Measurements from ENCODE around the gene HCFC1R1.
"Not testable (repeated sequence)": the region's sequence is repeated elsewhere in the genome, so short reads cannot be mapped to it uniquely, and the experiment has no call there.

The HCFC1R1 gene, protein sequence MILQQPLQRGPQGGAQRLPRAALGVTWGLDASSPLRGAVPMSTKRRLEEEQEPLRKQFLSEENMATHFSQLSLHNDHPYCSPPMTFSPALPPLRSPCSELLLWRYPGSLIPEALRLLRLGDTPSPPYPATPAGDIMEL

DNA sequence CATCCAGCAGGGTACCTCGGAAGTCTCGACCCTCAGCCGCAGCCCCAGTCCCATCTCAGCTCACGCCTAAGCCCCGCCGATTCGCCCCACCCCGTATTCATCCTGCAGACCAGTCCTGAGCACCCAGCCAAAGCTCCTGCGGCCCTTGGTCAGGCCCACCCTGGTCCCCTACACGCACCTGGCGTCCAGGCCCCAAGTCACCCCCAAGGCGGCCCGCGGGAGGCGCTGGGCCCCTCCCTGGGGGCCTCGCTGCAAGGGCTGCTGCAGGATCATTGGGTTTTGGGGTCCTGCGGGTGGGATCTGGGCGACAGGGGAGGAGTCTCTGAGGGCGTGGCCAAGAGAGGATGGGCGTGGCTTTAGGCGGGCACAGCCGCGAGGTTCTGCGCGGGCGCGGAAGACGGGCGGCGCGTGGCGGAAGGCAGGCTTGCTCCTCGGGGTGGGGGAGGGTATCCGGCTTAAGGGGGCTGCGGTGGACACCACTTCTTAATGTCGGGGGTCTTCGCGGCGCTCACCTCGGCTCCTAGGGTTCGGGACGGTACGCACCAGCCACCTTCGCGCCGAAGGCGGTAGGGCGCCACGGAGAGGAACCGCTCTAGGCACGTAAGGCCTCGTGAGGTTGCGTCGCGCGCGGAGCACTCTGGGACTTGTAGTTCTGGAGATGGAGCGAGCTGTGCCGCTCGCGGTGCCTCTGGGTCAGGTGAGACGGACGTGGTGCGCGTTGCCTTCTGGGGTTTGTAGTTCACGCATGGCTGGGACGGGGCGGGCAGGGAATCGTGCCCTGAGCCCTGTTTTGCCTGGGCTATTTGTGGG lies at the start of gene HCFC1R1, which contains the start of gene THOC6:
HCFC1R1 (minus strand) TSS at position 274 of the 810 bp plus-strand sequence; CDS start at position 273, 1 bp downstream.
THOC6 (plus strand) TSS at position 367 of the 810 bp plus-strand sequence; CDS start at position 659, 292 bp downstream.
- DNase-seq (ENCODE audit: extremely low read depth in 1 of 2, low read depth in 1 of 2): peak; percentile 88 to 91

DNA sequence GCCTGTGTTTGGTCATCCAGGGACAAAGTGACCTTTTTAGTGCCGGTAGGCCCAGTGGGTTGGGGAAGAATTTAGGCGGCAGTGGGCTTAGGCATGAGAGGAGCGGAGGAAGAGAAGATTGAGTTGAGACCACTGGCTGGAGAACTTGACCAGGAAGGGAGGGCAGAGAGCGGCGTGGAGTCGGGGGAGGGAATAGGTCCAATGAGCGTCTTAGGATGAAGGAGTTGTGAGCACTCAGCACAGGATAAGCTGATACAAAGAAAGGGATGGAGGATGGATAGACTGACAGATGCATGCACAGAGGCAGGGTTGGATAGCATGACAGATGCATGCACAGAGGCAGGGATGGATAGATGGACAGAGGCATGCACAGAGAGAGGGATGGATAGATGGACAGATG lies 49.7 kb upstream of the HCFC1R1 start:
- DNase-seq (ENCODE audit: extremely low read depth in 1 of 2, low read depth in 1 of 2): no peak

DNA sequence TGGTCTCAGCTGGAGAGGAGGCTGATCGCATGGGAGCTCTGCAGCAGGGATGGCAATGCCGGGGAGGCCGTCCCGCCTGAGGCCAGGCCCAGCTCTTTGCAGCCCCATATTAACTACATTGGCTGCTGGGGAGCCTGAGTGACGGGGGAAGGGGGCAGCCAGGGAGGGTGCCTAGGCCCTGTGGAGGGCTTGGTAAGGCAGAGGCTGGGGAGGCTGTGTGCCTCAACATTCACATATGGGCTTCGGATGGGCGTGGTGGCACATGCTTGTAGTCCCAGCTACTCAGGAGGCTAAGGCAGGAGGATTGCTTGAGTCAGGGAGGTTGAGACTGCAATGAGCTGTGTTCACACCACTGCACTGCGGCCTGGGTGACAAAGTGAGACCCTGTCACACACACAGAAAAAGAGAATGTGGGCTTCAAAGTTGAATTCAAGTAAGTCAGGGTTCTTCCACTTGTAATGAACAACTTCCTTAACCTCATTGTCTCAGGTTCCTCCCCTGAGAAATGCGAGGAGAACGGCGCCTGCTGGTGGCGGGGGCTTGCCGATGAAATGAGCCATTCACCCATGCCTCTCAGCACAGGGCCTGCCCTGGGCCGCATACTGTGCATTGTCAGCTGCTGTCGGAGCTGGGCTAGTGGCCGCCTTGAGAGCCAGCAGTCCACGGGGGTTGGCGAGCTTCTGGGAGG lies 49.0 kb upstream of the HCFC1R1 start:
- DNase-seq (ENCODE audit: extremely low read depth in 1 of 2, low read depth in 1 of 2): not testable (repeated sequence)

DNA sequence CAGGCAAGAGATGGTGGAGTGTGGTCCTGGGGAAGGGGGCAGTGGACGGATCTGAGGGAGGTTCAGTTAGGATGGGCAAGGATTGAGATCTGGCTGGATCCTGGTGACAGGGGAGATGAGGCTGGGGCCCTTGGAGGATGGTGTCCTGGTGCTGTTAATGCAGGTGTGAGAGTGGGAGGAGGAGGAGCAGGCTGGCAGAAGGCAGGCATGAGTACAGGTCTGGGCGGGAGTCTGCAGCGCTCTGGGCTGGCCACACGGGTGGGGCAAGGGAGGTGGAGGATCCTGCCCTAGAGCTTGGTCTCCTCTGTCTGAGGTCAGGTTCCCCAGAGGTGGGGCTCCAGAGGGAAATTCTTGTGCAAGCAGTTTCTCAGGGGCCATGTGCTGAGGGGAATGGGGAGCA lies 48.4 kb upstream of the HCFC1R1 start:
- DNase-seq (ENCODE audit: extremely low read depth in 1 of 2, low read depth in 1 of 2): not testable (repeated sequence)

DNA sequence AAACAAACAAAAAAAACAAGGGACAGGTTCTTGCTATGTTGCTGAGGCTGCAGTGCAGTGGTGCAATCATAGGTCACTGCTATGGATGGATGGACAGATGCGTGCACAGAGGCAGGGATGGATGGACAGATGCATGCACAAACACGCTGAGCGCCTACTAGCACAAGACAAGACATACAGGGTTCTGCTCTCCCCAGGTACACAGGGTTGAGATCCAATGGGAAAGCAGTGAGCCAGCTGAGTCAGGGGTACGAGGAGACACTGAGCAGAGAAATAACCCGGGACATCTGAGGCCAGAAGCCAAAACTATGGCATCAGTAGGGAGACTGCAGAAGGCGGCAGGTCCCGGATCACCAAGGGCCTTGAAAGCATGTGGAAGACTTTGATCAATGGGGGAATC lies 47.9 kb upstream of the HCFC1R1 start:
- no peak for DNase-seq (ENCODE audit: extremely low read depth in 1 of 2, low read depth in 1 of 2)

DNA sequence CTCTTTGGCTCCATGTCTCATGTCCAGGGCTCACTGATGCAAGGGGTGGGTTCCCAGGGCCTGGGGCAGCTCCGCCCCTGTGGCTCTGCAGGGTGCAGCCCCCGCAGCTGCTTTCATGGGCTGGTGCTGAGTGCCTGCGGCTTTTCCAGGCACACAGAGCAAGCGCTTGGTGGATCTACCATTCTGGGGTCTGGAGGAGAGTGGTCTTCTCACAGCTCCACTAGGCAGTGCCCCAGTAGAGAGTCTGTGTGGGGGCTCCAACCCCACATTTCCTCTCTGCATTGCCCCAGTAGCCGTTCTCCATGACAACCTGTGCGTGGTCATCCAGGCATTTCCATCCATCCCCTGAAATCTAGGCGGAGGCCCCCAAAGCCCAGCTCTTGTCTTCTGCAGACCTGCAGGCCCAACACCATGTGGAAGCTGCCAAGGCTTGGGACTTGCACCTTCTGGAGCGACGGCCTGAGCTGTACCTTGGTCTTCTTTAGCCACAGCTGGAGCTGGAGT lies 46.9 kb upstream of the HCFC1R1 start:
- DNase-seq (ENCODE audit: extremely low read depth in 1 of 2, low read depth in 1 of 2): no peak

DNA sequence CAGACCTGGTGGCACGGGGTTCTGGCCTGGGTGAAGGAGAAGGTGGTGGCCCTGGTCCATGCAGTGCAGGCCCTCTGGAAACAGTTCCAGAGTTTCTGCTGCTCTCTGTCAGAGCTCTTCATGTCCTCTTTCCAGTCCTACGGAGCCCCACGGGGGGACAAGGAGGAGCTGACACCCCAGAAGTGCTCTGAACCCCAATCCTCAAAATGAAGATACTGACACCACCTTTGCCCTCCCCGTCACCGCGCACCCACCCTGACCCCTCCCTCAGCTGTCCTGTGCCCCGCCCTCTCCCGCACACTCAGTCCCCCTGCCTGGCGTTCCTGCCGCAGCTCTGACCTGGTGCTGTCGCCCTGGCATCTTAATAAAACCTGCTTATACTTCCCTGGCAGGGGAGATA lies 45.4 kb upstream of the HCFC1R1 start:
- not testable (repeated sequence) for DNase-seq (ENCODE audit: extremely low read depth in 1 of 2, low read depth in 1 of 2)

DNA sequence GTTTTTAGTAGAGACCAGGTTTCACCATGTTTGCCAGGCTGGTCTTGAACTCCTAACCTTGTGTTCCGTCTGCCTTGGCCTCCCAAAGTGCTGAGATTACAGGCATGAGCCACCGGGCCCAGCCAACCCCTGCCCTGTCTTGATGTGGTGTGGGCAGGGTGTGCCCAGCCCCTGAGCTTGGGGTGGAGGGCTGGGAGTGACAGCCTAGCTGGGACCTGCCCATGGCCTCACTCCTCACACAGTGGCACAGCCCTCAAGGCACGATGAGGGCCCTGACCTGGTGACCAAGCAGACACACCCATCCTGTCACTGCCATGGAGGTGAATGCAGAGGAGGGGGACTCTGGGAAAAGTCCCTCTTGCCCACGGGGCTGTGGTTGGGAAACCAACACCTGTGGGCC lies 44.7 kb upstream of the HCFC1R1 start:
- DNase-seq (ENCODE audit: extremely low read depth in 1 of 2, low read depth in 1 of 2): no peak

DNA sequence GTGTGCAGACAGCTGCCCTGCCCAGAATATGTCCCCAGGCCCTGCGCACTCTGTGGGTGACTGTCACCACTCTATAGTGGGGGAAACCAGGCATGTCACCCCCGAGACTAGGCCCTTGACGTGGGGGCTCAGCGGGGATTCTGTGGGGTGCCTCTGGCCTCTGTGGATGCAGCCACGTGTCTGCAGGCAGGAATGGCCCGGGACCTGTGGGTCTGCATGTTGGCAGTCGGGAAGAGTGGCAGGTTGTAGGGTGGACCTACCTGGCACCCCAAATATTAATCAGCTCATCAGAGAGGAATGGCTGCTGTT lies 42.7 kb upstream of the HCFC1R1 start:
- DNase-seq (ENCODE audit: extremely low read depth in 1 of 2, low read depth in 1 of 2): no peak

DNA sequence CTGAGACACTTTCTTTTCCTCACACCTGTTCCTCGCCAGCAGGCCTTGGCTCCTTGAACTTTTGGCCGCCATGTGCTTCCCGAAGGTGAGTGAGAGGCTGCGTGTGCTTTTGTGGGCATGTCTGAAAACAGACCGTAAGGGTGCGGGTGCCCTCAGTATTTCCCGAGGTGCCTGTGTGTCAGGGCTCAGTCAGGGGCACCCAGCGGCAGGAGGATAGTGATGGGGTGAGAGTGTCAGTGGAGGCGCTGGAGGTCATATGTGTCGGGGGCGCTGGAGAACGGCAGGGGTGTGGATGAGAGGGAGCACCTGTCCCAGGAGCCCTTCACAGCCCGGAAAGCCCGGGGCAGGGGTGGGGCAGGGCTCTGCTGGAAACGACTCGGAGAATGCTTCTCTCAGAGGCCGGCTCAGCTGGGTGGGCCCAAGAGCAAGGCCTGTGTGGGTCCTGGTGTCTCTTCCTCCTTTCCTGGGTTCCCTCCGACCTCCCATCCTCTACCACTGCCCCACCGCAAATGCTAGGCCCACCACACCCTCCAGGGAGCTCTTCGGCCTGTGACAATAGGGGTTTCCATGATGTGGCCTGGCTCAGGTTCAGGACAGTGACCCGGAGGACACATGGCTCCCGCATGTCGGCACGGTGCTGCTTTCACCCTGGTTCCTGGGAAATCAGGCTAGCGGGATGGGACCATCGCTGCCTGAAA lies 42.1 kb upstream of the HCFC1R1 start:
- no peak for DNase-seq (ENCODE audit: extremely low read depth in 1 of 2, low read depth in 1 of 2)

DNA sequence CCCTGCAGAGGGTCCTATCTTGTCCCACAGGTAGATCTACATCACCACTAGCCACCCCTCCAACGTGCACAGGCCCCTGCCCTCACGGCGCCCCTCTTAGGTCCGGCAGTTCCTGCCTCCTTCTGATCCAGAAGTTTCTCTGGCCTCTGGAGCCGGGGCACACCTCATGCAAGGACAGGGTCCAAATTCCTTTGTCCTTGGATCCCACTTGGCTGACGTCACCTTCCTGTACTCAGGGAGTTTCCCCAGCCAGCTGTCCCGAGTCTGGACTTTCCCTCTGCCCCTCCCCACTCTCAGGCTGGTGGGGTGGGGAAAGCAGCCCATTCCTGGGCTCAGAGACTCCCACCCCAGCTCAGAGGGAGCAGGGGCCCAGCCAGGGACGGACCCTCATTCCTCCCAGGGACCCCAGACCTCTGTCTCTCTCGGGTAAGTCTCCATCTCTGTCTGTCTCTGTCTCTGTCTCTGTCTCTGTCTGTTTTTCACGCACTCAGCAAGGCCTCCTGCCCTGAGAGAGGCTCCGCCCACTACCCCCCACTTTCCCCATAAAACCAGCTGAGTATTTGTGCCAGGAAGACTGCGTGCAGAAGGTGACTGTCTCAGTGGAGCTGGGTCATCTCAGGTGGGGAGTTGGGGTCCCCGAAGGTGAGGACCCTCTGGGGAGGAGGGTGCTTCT lies 41.5 kb upstream of the HCFC1R1 start, which contains the start of gene IL32:
IL32 (plus strand) TSS at position 572 of the 673 bp plus-strand sequence. CDS start 172 bp downstream, outside the sequence.
- DNase-seq (ENCODE audit: extremely low read depth in 1 of 2, low read depth in 1 of 2): peak; percentile 36 to 51

DNA sequence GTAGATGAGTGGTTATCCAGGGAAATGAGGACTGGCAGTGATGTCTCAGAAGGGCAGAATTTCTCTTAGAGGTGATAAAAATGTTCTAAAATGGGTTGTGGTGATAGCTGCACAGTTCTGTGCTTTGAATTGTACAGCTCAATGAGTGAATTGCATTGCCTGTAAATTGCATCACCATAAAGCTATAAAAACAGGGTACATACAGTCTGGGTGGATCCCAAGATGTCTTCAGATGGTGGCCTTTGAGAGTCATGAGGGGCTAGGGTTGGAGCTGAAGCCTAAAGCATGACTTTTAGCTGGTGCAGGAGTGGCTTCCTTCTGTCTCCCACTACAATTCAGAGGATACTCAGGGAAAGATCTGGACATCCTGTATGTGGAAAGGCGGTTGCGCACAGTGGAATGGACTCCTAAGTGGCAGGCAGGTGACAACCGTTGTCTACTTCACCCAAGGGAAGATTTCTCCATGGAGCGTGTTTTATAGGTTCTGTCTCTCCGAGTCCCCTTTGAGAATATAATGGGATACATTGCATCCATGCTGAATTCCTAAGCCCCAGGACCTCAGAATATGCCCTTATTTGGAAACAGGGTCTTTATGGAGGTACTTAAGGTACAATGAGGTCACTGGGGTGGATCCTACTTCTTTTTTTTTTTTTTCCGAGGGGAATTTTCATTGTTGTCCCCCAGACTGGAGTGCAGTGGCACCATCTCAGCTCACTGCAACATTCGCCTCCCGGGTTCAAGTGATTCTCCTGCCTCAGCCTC lies 40.1 kb upstream of the HCFC1R1 start:
- no peak for DNase-seq (ENCODE audit: extremely low read depth in 1 of 2, low read depth in 1 of 2)

DNA sequence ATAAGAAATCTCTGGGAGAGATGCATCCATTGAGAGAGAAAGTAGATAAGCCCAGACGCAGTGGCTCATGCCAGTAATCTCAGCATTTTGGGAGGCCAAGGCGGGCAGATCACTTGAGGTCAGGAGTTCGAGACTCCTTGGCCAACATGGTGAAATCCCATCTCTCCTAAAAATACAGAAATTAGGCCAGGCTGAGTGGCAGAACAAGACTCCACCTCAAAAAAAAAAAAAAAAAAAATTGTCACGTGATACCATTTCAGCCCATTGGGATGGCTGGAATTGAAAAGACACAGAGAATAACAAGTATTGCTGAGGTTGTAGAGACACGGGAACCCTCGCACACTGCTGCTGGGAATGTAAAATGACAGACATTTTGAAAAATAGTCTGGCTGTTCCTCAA lies 38.8 kb upstream of the HCFC1R1 start:
- DNase-seq (ENCODE audit: extremely low read depth in 1 of 2, low read depth in 1 of 2): no peak

DNA sequence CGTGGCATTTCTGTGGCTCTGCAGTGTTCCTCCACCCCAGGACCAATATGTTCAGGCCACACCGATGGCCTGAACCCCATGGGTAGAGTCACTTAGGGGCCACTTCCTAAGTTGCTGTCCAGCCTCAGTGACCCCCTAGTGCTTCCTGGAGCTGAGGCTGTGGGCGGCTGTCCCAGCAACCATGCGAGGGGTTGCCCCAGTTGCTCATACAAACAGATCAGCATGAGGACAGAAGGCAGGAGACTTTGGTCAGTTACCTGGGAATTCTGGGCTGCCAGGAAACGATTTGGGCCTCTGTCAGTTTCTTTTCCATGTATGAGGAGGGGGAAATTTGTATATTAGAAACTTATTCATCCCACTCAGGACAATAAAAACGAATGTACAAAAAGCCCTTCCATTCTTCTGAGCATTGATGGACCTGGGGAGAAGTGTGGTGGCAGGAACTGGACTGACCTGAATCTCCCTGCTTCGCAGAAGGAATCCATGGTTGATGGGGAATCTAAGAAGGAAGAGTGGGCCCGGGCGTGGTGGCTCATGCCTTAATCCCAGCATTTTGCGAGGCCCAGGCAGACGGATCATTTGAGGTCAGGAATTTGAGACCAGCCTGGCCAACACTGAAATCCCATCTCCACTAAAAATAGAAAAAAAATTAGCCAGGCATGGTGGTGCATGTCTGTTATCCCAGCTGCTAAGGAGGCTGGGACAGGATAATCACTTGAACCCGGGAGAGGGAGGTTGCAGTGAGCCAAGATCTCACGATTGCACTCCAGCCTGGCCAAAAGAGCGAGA lies 36.8 kb upstream of the HCFC1R1 start:
- no peak for DNase-seq (ENCODE audit: extremely low read depth in 1 of 2, low read depth in 1 of 2)

DNA sequence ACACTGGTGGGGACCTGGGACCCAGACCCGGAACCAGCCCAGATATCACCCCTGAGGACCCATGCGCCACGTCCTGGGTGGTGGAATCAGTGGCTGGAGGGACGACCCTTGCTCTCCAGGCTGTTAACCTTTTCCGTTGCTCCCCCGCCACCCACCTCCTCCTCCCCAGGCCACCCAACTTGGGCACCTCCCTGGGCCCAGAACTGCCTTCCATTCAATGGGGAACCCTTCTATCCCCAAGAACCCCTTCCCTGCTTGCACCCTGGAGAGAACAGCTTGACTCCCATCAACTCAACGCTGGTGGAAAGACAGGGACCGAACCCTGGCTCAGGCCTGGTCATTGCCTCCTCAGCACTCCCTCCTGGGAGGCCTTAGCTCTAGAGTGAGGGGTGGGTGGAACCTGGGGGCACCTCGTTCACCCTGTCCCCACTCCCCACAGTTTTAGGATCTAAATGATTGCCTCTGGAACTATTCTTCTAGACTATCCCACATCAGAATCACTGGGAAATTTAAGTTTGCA lies 36.0 kb upstream of the HCFC1R1 start:
- DNase-seq (ENCODE audit: extremely low read depth in 1 of 2, low read depth in 1 of 2): no peak

DNA sequence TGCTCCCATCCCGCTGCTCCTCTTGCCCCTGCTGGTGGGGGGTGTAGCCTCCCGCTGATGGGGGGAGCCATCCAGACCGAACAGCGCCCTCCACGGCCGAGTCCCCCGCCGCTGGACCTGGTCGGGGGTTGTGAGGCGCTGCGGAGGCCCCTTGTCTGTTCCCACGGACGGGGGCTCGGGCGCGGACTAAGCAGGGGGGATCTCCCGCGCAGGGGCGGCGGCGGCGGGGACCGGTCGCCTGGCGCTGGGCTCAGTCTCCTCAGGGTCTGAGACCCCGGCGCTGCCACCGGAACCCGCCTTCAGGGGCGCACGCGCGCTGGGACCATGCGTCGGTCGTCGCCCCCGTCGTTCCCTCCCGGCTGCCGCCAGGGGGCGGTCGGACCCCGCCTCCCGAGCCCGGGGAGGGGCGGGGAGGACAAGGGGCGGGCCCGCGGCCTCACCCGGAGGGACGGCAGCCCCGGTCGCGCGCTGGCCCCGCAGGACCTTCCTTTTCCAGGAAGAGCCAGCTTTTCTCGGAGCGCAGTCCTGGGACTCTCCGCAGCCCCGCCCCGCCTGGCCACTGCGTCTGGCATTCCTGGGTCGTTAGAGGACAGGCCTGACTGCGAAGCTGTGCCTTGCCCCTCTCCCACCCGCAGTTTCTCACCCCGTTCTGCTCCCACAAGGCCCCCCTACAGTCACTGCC lies 35.4 kb upstream of the HCFC1R1 start:
- DNase-seq (ENCODE audit: extremely low read depth in 1 of 2, low read depth in 1 of 2): peak; percentile 52 to 84

DNA sequence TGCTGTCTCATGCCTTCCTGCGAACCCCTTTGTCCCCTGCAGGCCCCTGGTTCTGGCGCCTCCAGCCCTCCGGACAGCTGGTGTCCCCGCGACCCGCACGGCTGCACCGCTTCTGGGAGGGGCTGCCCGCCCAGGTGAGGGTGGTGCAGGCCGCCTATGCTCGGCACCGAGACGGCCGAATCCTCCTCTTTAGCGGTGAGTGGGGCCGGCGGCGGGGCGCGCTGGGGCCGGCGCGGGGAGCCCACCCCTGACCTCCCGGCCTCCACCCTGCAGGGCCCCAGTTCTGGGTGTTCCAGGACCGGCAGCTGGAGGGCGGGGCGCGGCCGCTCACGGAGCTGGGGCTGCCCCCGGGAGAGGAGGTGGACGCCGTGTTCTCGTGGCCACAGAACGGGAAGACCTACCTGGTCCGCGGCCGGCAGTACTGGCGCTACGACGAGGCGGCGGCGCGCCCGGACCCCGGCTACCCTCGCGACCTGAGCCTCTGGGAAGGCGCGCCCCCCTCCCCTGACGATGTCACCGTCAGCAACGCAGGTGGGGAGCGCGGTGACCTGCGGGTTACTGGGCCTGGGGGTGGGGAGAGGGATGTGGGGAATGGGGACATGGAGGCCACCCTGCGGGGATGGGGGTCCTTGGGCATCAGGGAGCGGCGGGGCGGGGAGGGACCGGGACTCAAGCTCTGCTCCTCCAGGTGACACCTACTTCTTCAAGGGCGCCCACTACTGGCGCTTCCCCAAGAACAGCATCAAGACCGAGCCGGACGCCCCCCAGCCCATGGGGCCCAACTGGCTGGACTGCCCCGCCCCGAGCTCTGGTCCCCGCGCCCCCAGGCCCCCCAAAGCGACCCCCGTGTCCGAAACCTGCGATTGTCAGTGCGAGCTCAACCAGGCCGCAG lies 34.6 kb upstream of the HCFC1R1 start:
- DNase-seq (ENCODE audit: extremely low read depth in 1 of 2, low read depth in 1 of 2): no peak
